Spleen (tissue), 7 donors: Measurements from ENCODE around the gene CYB5D1.
"Not testable (repeated sequence)": the region's sequence is repeated elsewhere in the genome, so short reads cannot be mapped to it uniquely, and the experiment has no call there.

Source experiments
- POLR2A ChIP-seq, 3 donors: fragments of 450-650 bp; IDR thresholded peaks; one replicate each; pipeline ENCODE4 v1.5.1; 2017; ENCODE audit warnings: antibody characterized with exemption in 3 of 3, mild to moderate bottlenecking in 1 of 3
- POLR2AphosphoS5 ChIP-seq, 3 donors: sonication (generic); formaldehyde crosslinking; IDR thresholded peaks; one replicate each; pipeline ENCODE4 v1.5.1; 2017; ENCODE audit warnings: antibody characterized with exemption in 3 of 3
- TF ChIP-seq, protein P1 (sequence below), 11 experiments: fragments of 200-600 bp in 7 of 11; fragments of 450-650 bp in 4 of 11; sonication (generic) in 4 of 11; IDR thresholded peaks in 8 of 11; conservative IDR thresholded peaks in 3 of 11; 1 replicate in 7 of 11; 2 replicates in 4 of 11; pipeline versions ENCODE4 v1.4.0 to v1.8.0; 2016 to 2021; ENCODE audit warnings: antibody characterized with exemption in 11 of 11, inconsistent platforms in 4 of 11, mild to moderate bottlenecking in 1 of 11
- donor health status: DM: no; HTN: no; CAD: no; lungs with moderate emphysema.
- donor health status: DM: no; HTN: no; CAD: no.
- donor health status: DM: no; HTN: no; CAD: no.

DNA sequence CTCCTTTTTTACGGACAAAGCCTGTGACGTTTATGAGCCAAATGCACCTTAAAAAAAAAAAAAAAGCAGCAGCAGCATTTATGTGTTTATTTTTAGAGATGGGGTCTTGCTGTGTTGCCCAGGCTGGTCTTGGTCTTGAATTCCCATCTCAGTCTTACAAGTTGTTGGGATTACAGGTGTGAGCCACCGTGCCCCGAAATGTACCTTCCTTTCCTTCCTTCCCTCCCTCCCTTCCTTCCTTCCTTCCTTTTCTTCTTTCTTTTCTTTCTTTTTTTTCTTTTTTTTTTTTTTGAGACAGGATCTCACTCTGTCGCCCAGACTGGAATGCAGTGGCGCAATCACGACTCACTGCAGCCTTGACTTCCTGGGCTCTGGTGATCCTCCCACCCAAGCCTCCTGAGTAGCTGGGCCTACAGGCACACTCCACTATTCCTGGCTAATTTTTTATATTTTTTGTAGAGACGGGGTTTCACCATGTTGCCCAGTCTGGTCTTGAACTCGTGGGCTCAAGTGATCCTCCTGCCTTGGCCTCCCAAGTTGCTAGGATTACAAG lies 47.9 kb upstream of the CYB5D1 start:
- TF ChIP-seq, protein P1, sequence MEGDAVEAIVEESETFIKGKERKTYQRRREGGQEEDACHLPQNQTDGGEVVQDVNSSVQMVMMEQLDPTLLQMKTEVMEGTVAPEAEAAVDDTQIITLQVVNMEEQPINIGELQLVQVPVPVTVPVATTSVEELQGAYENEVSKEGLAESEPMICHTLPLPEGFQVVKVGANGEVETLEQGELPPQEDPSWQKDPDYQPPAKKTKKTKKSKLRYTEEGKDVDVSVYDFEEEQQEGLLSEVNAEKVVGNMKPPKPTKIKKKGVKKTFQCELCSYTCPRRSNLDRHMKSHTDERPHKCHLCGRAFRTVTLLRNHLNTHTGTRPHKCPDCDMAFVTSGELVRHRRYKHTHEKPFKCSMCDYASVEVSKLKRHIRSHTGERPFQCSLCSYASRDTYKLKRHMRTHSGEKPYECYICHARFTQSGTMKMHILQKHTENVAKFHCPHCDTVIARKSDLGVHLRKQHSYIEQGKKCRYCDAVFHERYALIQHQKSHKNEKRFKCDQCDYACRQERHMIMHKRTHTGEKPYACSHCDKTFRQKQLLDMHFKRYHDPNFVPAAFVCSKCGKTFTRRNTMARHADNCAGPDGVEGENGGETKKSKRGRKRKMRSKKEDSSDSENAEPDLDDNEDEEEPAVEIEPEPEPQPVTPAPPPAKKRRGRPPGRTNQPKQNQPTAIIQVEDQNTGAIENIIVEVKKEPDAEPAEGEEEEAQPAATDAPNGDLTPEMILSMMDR (IDR thresholded peaks at IDR 0.05 in 8 of 11, conservative IDR thresholded peaks at IDR 0.05 in 3 of 11): not testable (repeated sequence)
- TF ChIP-seq POLR2A, POLR2AphosphoS5 (IDR thresholded peaks at IDR 0.05): not testable (repeated sequence)
